OCI-LY3 (cell line): ENCODE data around the gene SARDH.
"Not testable (repeated sequence)": the region's sequence is repeated elsewhere in the genome, so short reads cannot be mapped to it uniquely, and the experiment has no call there.

Experiments
- H2AFZ ChIP-seq: fragments of 200-600, 300-600 bp; shearing (Covaris generic); 2 replicates; pipeline ENCODE4 v1.6.0; 2014; ENCODE audit warnings: antibody characterized with exemption, low read depth, low read length
- H3K27ac ChIP-seq: fragments of 200-600, 300-600 bp; sonication (generic); 2 replicates; pipeline ENCODE4 v1.5.1; 2014; ENCODE audit warnings: mild to moderate bottlenecking, low read length, moderate library complexity, mixed read lengths
- H3K27me3 ChIP-seq: fragments of 200-600, 300-600 bp; sonication (generic); 2 replicates; pipeline ENCODE4 v1.6.1; 2014; ENCODE audit warnings: low read depth, low read length, mixed read lengths
- H3K36me3 ChIP-seq: fragments of 200-600, 300-600 bp; sonication (generic); replicated peaks from 2 replicates; pipeline ENCODE3; 2014; ENCODE audit warnings: low read depth, low read length, mixed read lengths
- H3K4me1 ChIP-seq: fragments of 300-600, 200-600 bp; sonication (generic); 2 replicates; pipeline ENCODE4 v1.6.1; 2014; ENCODE audit warnings: low read length, mixed read lengths
- H3K4me2 ChIP-seq: fragments of 200-600, 300-600 bp; sonication (generic); 2 replicates; pipeline ENCODE4 v1.6.1; 2014; ENCODE audit warnings: low read length, mixed read lengths
- H3K4me3 ChIP-seq: fragments of 300-600, 200-600 bp; sonication (generic); 2 replicates; pipeline ENCODE4 v1.5.1; 2014; ENCODE audit warnings: antibody characterized with exemption, mild to moderate bottlenecking, low read length, moderate library complexity
- H3K79me2 ChIP-seq: fragments of 300-600, 200-600 bp; shearing (Covaris generic); 2 replicates; pipeline ENCODE4 v1.6.1; 2014; ENCODE audit warnings: mild to moderate bottlenecking, low read length, mixed read lengths
- H3K9ac ChIP-seq: fragments of 300-600, 200-600 bp; shearing (Covaris generic); 2 replicates; pipeline ENCODE4 v1.6.0; 2014; ENCODE audit warnings: mild to moderate bottlenecking, low read length, moderate library complexity
- H3K9me3 ChIP-seq: fragments of 200-600, 300-600 bp; shearing (Covaris generic); 2 replicates; pipeline ENCODE4 v1.6.1; 2014; ENCODE audit warnings: low read length, mixed read lengths; ENCODE audit not compliant: insufficient read depth
- H4K20me1 ChIP-seq: fragments of 200-600, 300-600 bp; sonication (generic); 2 replicates; pipeline ENCODE4 v1.6.1; 2016; ENCODE audit warnings: low read length, mixed read lengths; ENCODE audit not compliant: insufficient read depth
- CTCF ChIP-seq: fragments of 200-600, 300-600 bp; sonication (generic); IDR thresholded peaks from 2 replicates; pipeline ENCODE4 v1.5.1; 2014; ENCODE audit warnings: antibody characterized with exemption, low read length, low read depth
- EZH2phosphoT487 ChIP-seq: fragments of 200-600 bp; shearing (Covaris generic); IDR thresholded peaks from 2 replicates; pipeline ENCODE4 v1.6.1; 2018; ENCODE audit warnings: antibody characterized with exemption, mixed run types, low read depth

The SARDH gene

DNA sequence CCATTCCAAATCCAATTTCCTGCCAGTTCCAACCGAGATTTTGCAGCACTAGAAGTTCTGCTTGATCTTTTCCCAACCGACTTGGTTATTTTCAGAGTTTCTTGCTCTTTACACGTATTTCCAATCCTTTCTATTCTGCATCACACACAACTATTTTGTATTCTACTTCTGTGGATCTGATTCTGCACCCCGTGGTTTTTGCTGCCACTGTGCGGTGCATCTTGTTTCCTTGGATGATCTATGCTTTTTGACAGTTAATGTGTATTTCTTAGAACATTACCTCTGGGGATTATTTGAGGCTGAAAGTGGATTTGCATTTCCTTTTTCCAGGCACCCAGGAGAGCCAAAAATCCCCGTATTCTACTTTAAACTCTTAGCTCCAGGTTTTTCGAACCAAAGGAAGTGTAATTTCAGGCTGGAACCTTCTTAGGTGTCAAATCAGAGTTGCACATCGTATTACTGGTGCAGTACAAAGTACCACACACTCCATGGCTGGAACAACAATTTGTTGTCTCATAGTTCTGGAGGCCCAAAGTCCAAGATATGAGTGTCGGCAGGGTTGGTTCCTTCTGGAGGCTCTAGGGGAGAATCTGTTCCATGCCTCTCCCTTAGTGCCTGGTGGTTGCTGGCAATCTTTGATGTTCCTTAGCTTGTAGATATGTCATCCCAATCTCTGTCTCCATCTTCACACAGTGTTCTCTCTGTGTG is 14.7 kb upstream of the SARDH start:
- no peak overlapping the region for H3K9ac ChIP-seq
- no peak overlapping the region for H3K27ac ChIP-seq
- no peaks in the 10 kb centered on the region for H3K36me3 ChIP-seq
- TF ChIP-seq CTCF: no peak
- no peak for TF ChIP-seq EZH2phosphoT487
- H3K4me2 ChIP-seq: no peak overlapping the region
- H3K27me3 ChIP-seq: peaks cover 6% of the 10 kb centered on the region
- H4K20me1 ChIP-seq: no peaks in the 10 kb centered on the region
- no peaks in the 10 kb centered on the region for H3K9me3 ChIP-seq
- no peak overlapping the region for H3K4me3 ChIP-seq
- no peak overlapping the region for H2AFZ ChIP-seq
- no peaks in the 10 kb centered on the region for H3K79me2 ChIP-seq
- no peaks in the 10 kb centered on the region for H3K4me1 ChIP-seq

DNA sequence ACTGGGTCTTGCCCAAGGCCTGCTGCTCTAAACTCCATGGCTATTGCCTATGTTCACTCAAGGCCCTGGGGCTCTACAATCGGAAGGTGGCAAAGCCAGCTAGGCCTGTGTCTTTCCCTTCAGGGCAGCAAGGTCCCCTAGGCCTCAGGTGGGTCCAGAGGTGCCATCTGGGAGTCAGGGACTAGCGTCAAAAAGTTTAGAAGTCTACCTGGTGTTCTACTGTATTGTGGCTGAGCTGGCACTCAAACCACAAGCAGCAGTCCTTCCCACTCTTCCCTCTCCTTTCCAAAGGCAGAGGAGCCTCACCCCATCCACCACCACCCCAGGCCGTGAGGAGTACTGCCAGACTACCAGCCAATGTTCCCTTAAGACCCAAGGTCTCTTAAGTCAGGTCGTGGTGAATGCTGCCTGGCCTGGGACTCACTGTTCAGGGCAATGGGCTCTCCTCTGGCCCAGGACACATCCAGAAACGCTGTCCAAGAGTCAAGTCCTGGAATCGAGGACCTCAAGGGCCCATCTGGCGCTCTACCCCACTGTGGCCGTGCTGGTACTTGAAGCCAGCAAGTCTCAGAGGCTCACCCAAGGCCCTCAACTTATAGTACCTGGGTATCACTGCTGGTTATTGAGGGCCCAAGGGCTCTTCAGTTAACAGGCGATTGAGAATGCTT is 13.0 kb upstream of the SARDH start:
- Histone ChIP-seq H3K27ac (no peak overlapping the region), H3K27me3 (peaks cover 9% of the 10 kb centered on the region), H3K9ac (no peak overlapping the region), H3K79me2 (no peaks in the 10 kb centered on the region), H3K4me3 (no peak overlapping the region), H3K4me1 (no peaks in the 10 kb centered on the region), H2AFZ (no peak overlapping the region), H3K4me2 (no peak overlapping the region), H3K9me3 (no peaks in the 10 kb centered on the region), H4K20me1 (no peaks in the 10 kb centered on the region), H3K36me3 (no peaks in the 10 kb centered on the region)
- TF ChIP-seq EZH2phosphoT487 (no peak), CTCF (no peak)

GRCh38 chr9:133747309-133747708 is 9.2 kb upstream of the SARDH start:
- Histone ChIP-seq H3K27me3 (peaks cover 12% of the 10 kb centered on the region), H3K36me3 (no peaks in the 10 kb centered on the region), H3K4me2 (no peak overlapping the region), H3K79me2 (no peaks in the 10 kb centered on the region), H3K9ac (no peak overlapping the region), H3K4me1 (peaks cover 4% of the 10 kb centered on the region; the same call in 1 of the 2 replicates), H3K9me3 (no peaks in the 10 kb centered on the region), H3K27ac (no peak overlapping the region), H3K4me3 (no peak overlapping the region), H2AFZ (no peak overlapping the region), H4K20me1 (no peaks in the 10 kb centered on the region)
- TF ChIP-seq CTCF (no peak), EZH2phosphoT487 (no peak)

DNA sequence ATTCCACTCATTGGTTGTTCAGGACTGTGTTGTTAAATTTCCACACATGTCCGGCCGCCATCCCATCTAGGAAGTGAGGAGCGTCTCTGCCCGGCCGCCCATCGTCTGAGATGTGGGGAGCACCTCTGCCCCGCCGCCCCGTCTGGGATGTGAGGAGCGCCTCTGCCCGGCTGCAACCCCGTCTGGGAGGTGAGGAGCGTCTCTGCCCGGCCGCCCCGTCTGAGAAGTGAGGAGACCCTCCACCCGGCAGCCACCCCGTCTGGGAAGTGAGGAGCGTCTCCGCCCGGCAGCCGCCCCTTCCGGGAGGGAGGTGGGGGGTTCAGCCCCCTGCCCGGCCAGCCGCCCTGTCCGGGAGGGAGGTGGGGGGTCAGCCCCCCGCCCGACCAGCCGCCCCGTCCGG is 6.4 kb upstream of the SARDH start:
- H3K9ac ChIP-seq, H3K9me3 ChIP-seq, H3K27ac ChIP-seq, H2AFZ ChIP-seq, H3K4me2 ChIP-seq, H3K4me1 ChIP-seq, H4K20me1 ChIP-seq, H3K4me3 ChIP-seq, H3K79me2 ChIP-seq, H3K36me3 ChIP-seq: not testable (repeated sequence)
- peaks cover 12% of the 10 kb centered on the region; the same call in 1 of the 2 replicates for H3K27me3 ChIP-seq
